Mesothelial cell of epicardium (in vitro differentiated cells): ENCODE data around the gene SCCPDH. TPM values are rescaled to one million over a fixed set of nuclear protein-coding genes. Genes with fewer than 3 reads are reported as not detected.

Experiments
- DNase-seq, 2 experiments: peaks; one replicate each; pipeline ENCODE4 v3.0.0; 2021; ENCODE audit warnings: low spot score in 2 of 2; ENCODE audit not compliant: unreplicated experiment in 2 of 2
- H3K27ac Mint-ChIP-seq: 2 replicates; pipeline ENCODE4 v1.8.0; 2021; ENCODE audit warnings: mixed read lengths
- H3K27me3 Mint-ChIP-seq: 2 replicates; pipeline ENCODE4 v1.8.0; 2021; ENCODE audit warnings: low read depth, mixed read lengths
- H3K36me3 Mint-ChIP-seq: 2 replicates; pipeline ENCODE4 v1.8.0; 2021; ENCODE audit warnings: mixed read lengths
- H3K4me1 Mint-ChIP-seq: 2 replicates; pipeline ENCODE4 v1.8.0; 2021; ENCODE audit warnings: mixed read lengths
- H3K4me3 Mint-ChIP-seq: 2 replicates; pipeline ENCODE4 v1.8.0; 2021; ENCODE audit warnings: mild to moderate bottlenecking, moderate library complexity, mixed read lengths
- H3K9me3 Mint-ChIP-seq: 2 replicates; pipeline ENCODE4 v1.8.0; 2021; ENCODE audit warnings: mixed read lengths
- CTCF ChIP-seq: fragments of 200-600 bp; sonication (generic); IDR thresholded peaks from one replicate; pipeline ENCODE4 v1.5.0; 2021; ENCODE audit warnings: antibody characterized with exemption; ENCODE audit not compliant: unreplicated experiment
- total RNA-seq: library from RNA; stranded (reverse); gene quantifications from 3 replicates; pipeline ENCODE4 v1.2.1, GENCODE V29; 2021

SCCPDH gene
- total RNA-seq, 1 donor from 2014 or later = 35.1 TPM

GRCh38 chr1:246698466-246699094 lies 25.6 kb upstream of the SCCPDH start:
- H3K27ac Mint-ChIP-seq = peak overlapping the region; percentile 31
- H3K36me3 Mint-ChIP-seq = peaks cover 2% of the 10 kb centered on the region
- no peaks in the 10 kb centered on the region for H3K27me3 Mint-ChIP-seq
- peaks cover 2% of the 10 kb centered on the region for H3K4me1 Mint-ChIP-seq
- TF ChIP-seq CTCF = no peak
- DNase-seq = no peak
- H3K9me3 Mint-ChIP-seq = peaks cover 13% of the 10 kb centered on the region
- H3K4me3 Mint-ChIP-seq = peak overlapping the region; percentile 67

- Mint-ChIP-seq H3K27me3 (no peaks in the 10 kb centered on the region), H3K4me3 (peak overlapping the region; percentile 67), H3K36me3 (no peaks in the 10 kb centered on the region), H3K4me1 (peaks cover 2% of the 10 kb centered on the region), H3K27ac (peak overlapping the region; percentile 31), H3K9me3 (peaks cover 8% of the 10 kb centered on the region)
- TF ChIP-seq CTCF = peak; percentile 62
- peak; percentile 62 to 82 for DNase-seq
These were observed 25.0 kb upstream of the SCCPDH start for GRCh38 chr1:246699095-246699735.

GRCh38 chr1:246703581-246703980 lies 20.6 kb upstream of the SCCPDH start:
- Mint-ChIP-seq H3K9me3 (no peaks in the 10 kb centered on the region), H3K27ac (peak overlapping the region; percentile 39), H3K4me3 (no peak overlapping the region), H3K36me3 (no peaks in the 10 kb centered on the region), H3K4me1 (peaks cover 12% of the 10 kb centered on the region), H3K27me3 (no peaks in the 10 kb centered on the region)
- no peak for TF ChIP-seq CTCF
- no peak for DNase-seq

GRCh38 chr1:246705368-246705767 lies 18.8 kb upstream of the SCCPDH start:
- H3K27me3 Mint-ChIP-seq = no peaks in the 10 kb centered on the region
- peak overlapping the region; percentile 97 for H3K27ac Mint-ChIP-seq
- TF ChIP-seq CTCF = no peak
- DNase-seq = no peak
- H3K4me1 Mint-ChIP-seq = peaks cover 11% of the 10 kb centered on the region
- no peaks in the 10 kb centered on the region for H3K36me3 Mint-ChIP-seq
- H3K4me3 Mint-ChIP-seq = no peak overlapping the region
- peaks cover 7% of the 10 kb centered on the region for H3K9me3 Mint-ChIP-seq

GRCh38 chr1:246708166-246708565 lies 16.0 kb upstream of the SCCPDH start:
- no peaks in the 10 kb centered on the region for H3K36me3 Mint-ChIP-seq
- no peak for DNase-seq
- peaks cover 4% of the 10 kb centered on the region for H3K27me3 Mint-ChIP-seq
- TF ChIP-seq CTCF = no peak
- H3K27ac Mint-ChIP-seq = no peak overlapping the region
- H3K4me3 Mint-ChIP-seq = no peak overlapping the region
- peaks cover 20% of the 10 kb centered on the region for H3K9me3 Mint-ChIP-seq
- peaks cover 11% of the 10 kb centered on the region for H3K4me1 Mint-ChIP-seq
